Left ventricle myocardium inferior (tissue), 1 donor: ENCODE measurements around the gene CEP95. TPM values are rescaled to one million over a fixed set of nuclear protein-coding genes. Genes with fewer than 3 reads are reported as not detected.
"Not testable (repeated sequence)": the region's sequence is repeated elsewhere in the genome, so short reads cannot be mapped to it uniquely, and the experiment has no call there.

Experiments used
- DNase-seq: peaks from one replicate; pipeline ENCODE4 v3.0.0-alpha.2; 2020
- H3K27ac ChIP-seq: fragments of 200-600 bp; replicated peaks from 2 replicates; pipeline ENCODE4 v1.8.0; 2021
- H3K27me3 ChIP-seq: fragments of 200-600 bp; 2 replicates; pipeline ENCODE4 v1.8.0; 2021; ENCODE audit warnings: low read depth
- H3K36me3 ChIP-seq: fragments of 200-600 bp; 2 replicates; pipeline ENCODE4 v1.8.0; 2021
- H3K4me1 ChIP-seq: fragments of 200-600 bp; 2 replicates; pipeline ENCODE4 v1.8.0; 2021
- H3K4me3 ChIP-seq: fragments of 200-600 bp; 2 replicates; pipeline ENCODE4 v1.8.0; 2021; ENCODE audit warnings: mild to moderate bottlenecking, moderate library complexity
- H3K9me3 ChIP-seq: fragments of 200-600 bp; replicated peaks from 2 replicates; pipeline ENCODE4 v1.8.0; 2021
- intact Hi-C: fragments of 100-400 bp; cut with micrococcal nuclease; formaldehyde crosslinking; loops from one replicate; pipeline ENCODE4 v1.11.0; 2022
- long read RNA-seq: library from polyadenylated mRNA; unstranded; transcript quantifications from one replicate; pipeline ENCODE4 v2.0.0, GENCODE V29; 2021
- total RNA-seq: library from RNA; stranded (reverse); fragmentation: NEBNext Ultra II Directional; extraction: Animal tissue kit (Norgen Biotek cat#: 25700); gene quantifications from one replicate; pipeline ENCODE4 v1.2.1, GENCODE V29; 2021
- TF ChIP-seq, protein P1 (sequence below): fragments of 200-600 bp; IDR thresholded peaks from 2 replicates; pipeline ENCODE4 v1.8.0; 2021; ENCODE audit warnings: antibody characterized with exemption, mild to moderate bottlenecking, borderline replicate concordance
- donor health status: DM: no; HTN: yes; CAD: no; lungs with severe emphysema.

CEP95 gene, protein sequence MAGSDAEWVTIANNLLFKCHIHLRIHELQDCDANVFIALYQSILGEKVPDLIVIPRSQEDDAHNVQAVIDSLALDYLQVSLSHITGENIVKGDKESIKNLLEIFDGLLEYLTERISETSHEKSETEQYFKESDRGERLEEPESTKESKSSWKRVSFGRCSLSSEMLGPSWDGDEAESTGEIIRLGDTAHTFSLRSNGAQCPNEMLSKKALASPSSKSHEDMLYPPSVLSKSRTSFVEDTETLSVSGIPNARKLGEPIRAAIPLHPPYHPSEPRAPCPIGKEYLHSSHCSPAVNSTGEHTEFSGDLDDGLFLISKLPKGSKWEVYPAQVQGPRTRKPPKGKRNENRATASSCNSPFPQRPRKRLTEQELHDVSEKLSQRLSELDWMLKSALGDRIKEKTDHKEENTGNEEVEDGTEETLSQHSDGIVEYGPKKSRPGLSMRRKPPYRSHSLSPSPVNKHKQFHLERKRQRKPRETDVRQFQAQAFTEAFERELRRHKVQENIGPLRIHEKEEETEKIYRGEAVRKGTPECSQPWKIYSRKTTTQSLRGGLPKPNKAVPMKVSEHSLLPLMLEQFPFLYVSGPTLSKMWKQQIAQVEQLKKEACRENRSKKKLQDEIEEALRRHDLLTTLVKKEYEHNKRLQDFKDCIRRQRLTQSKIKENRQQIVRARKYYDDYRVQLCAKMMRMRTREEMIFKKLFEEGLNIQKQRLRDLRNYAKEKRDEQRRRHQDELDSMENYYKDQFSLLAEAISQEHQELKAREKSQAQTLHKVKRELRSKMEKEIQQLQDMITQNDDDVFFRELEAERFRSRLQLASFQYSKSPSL
- total RNA-seq = 10.1 TPM
- long read RNA-seq, partial matches to known transcripts = 1 of 11 reads
- long read RNA-seq, other reads (novel, unspliced or antisense) = 7 of 11 reads

GRCh38 chr17:64506576-64507412 lies at the start of gene CEP95:
CEP95 (plus strand) TSS chr17:64506977; CDS start chr17:64507098, 121 bp downstream.
- TF ChIP-seq, protein P1, sequence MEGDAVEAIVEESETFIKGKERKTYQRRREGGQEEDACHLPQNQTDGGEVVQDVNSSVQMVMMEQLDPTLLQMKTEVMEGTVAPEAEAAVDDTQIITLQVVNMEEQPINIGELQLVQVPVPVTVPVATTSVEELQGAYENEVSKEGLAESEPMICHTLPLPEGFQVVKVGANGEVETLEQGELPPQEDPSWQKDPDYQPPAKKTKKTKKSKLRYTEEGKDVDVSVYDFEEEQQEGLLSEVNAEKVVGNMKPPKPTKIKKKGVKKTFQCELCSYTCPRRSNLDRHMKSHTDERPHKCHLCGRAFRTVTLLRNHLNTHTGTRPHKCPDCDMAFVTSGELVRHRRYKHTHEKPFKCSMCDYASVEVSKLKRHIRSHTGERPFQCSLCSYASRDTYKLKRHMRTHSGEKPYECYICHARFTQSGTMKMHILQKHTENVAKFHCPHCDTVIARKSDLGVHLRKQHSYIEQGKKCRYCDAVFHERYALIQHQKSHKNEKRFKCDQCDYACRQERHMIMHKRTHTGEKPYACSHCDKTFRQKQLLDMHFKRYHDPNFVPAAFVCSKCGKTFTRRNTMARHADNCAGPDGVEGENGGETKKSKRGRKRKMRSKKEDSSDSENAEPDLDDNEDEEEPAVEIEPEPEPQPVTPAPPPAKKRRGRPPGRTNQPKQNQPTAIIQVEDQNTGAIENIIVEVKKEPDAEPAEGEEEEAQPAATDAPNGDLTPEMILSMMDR = no peak
- peak; percentile 96 for DNase-seq
- H3K4me1 ChIP-seq = peaks cover 75% of the 10 kb centered on the region
- no peaks in the 10 kb centered on the region for H3K27me3 ChIP-seq
- H3K36me3 ChIP-seq = peaks cover 64% of the 10 kb centered on the region
- intact Hi-C loops = no loop called here
- peak within 1 kb of the TSS; percentile 86 for H3K4me3 ChIP-seq
- peak within 1 kb of the TSS; percentile 99 for H3K27ac ChIP-seq
- H3K9me3 ChIP-seq = no peaks in the 10 kb centered on the region

DNA sequence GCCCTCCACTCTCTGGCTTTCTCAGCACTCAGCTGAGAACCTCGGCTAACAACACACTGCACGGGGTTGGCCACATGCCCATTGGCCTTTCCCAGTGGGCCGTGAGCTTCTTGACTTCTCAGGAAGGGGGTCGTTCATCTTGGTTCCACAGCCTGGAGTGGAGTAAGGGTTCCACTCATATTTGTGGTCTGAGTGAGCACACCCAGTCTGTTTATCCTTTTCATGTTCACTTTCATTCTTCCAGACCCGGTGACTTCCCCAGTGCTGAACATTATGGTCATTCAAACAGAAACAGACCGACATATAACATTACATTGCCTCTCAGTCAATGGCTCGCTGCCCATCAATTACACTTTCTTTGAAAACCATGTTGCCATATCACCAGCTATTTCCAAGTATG lies 49.6 kb upstream of the CEP95 start:
- Histone ChIP-seq H3K27me3 (no peaks in the 10 kb centered on the region), H3K4me3 (no peak overlapping the region), H3K4me1 (peaks cover 13% of the 10 kb centered on the region), H3K27ac (no peak overlapping the region), H3K36me3 (no peaks in the 10 kb centered on the region), H3K9me3 (no peaks in the 10 kb centered on the region)
- no peak for DNase-seq
- intact Hi-C loops = no loop called here
- TF ChIP-seq, protein P1 = no peak

DNA sequence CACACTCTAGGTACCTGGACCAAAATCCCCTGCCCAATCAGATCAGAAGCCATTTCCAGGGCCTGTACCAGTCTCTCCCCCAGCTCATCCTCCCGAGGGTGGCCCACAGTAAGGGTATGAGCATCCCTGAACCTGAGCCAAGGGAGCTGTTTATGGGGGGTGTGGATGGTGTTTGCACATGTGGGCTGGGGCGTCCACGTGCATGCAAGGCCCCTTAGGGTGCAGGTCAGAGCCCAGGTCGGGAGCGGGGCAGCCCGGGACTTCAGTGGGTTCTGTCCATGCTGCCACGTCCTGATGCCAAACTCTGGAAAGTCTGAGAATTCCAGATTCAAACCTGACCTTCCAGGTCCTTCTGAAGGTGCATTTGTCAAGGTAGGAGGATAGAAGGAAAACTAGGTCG lies 48.0 kb upstream of the CEP95 start:
- TF ChIP-seq, protein P1 = no peak

GRCh38 chr17:64459284-64459747 lies 47.5 kb upstream of the CEP95 start:
- peaks cover 13% of the 10 kb centered on the region for H3K4me1 ChIP-seq
- TF ChIP-seq, protein P1 = no peak
- H3K27ac ChIP-seq = no peak overlapping the region
- no peak overlapping the region for H3K4me3 ChIP-seq
- intact Hi-C loops = no loop called here
- no peaks in the 10 kb centered on the region for H3K36me3 ChIP-seq
- DNase-seq = no peak
- no peaks in the 10 kb centered on the region for H3K9me3 ChIP-seq
- no peaks in the 10 kb centered on the region for H3K27me3 ChIP-seq

More for the DNA sequence above, 48.0 kb upstream of the CEP95 start:
- Histone ChIP-seq H3K36me3 (no peaks in the 10 kb centered on the region), H3K27me3 (no peaks in the 10 kb centered on the region), H3K27ac (no peak overlapping the region), H3K4me1 (peaks cover 13% of the 10 kb centered on the region), H3K4me3 (no peak overlapping the region), H3K9me3 (no peaks in the 10 kb centered on the region)
- intact Hi-C loops = no loop called here
- DNase-seq = no peak

DNA sequence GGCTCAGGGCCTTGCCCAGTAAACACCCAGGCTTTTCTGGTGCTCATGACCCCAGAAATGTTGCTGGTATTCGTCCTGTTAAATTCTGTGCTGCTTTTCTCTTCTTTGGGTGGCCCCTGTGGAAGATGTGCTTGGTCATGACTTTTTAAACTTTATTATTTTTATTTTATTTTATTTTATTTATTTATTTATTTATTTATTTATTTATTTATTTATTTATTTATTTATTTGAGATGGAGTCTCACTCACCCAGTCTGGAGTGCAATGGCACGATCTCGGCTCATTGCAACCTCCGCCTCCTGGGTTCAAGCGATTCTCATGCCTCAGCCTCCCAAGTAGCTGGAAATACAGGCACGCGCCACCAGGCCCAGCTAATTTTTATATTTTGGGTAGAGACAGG lies 47.0 kb upstream of the CEP95 start:
- H3K9me3 ChIP-seq, intact Hi-C loops, DNase-seq, H3K36me3 ChIP-seq, H3K4me3 ChIP-seq, H3K27me3 ChIP-seq, H3K27ac ChIP-seq: not testable (repeated sequence)
- H3K4me1 ChIP-seq = peaks cover 13% of the 10 kb centered on the region
